Liver (tissue), 9 donors: Measurements from ENCODE around the gene LAMC1. TPM values are rescaled to one million over a fixed set of nuclear protein-coding genes. Genes with fewer than 3 reads are reported as not detected.

Experiments used
- DNase-seq: peaks from one replicate; pipeline ENCODE4 v3.0.0-alpha.2; 2017; ENCODE audit warnings: low spot score
- H3K27ac ChIP-seq, 2 donors: one replicate each; pipeline ENCODE4 v1.7.0; 2013; ENCODE audit warnings: inconsistent platforms in 2 of 2, low read length in 2 of 2, control low read depth in 1 of 2, low read depth in 1 of 2, mild to moderate bottlenecking in 1 of 2
- H3K27me3 ChIP-seq, 4 donors: one replicate each; pipeline versions ENCODE4 v1.6.1 to v1.7.0; 2013; ENCODE audit warnings: low read length in 3 of 4, inconsistent platforms in 1 of 4, mild to moderate bottlenecking in 1 of 4, moderate library complexity in 1 of 4; ENCODE audit not compliant: control insufficient read depth in 4 of 4, insufficient read depth in 4 of 4
- H3K36me3 ChIP-seq, 4 donors: one replicate each; pipeline versions ENCODE4 v1.6.1 to v1.7.0; 2013; ENCODE audit warnings: low read length in 3 of 4, mild to moderate bottlenecking in 3 of 4, low read depth in 1 of 4, moderate library complexity in 1 of 4; ENCODE audit not compliant: control insufficient read depth in 4 of 4, insufficient read depth in 3 of 4
- H3K4me1 ChIP-seq, 4 donors: one replicate each; pipeline versions ENCODE4 v1.6.1 to v1.7.0; 2013; ENCODE audit warnings: low read length in 3 of 4, mild to moderate bottlenecking in 3 of 4, moderate library complexity in 1 of 4; ENCODE audit not compliant: control insufficient read depth in 4 of 4, insufficient read depth in 4 of 4
- H3K4me3 ChIP-seq, 3 donors: one replicate each; pipeline versions ENCODE4 v1.6.1 to v1.7.0; 2013; ENCODE audit warnings: low read length in 3 of 3, control low read depth in 1 of 3, low read depth in 1 of 3, mild to moderate bottlenecking in 1 of 3
- H3K9ac ChIP-seq, 2 donors: one replicate each; pipeline ENCODE4 v1.7.0; 2013; ENCODE audit warnings: low read length in 2 of 2, mild to moderate bottlenecking in 2 of 2, moderate library complexity in 2 of 2, control low read depth in 1 of 2, low read depth in 1 of 2
- H3K9me3 ChIP-seq, 4 donors: one replicate each; pipeline versions ENCODE4 v1.6.1 to v1.7.0; 2013; ENCODE audit warnings: low read length in 3 of 4; ENCODE audit not compliant: control insufficient read depth in 4 of 4
- ATF3 ChIP-seq: IDR thresholded peaks from 2 replicates; pipeline ENCODE4 v1.6.1; 2016; ENCODE audit warnings: antibody characterized with exemption
- FOXA1 ChIP-seq: IDR thresholded peaks from 2 replicates; pipeline ENCODE4 v1.6.1; 2016; ENCODE audit warnings: antibody characterized with exemption
- FOXA2 ChIP-seq: IDR thresholded peaks from 2 replicates; pipeline ENCODE4 v1.6.1; 2016; ENCODE audit warnings: antibody characterized with exemption
- GABPA ChIP-seq, 2 donors: IDR thresholded peaks in 1 of 2; conservative IDR thresholded peaks in 1 of 2; 2 replicates each; pipeline ENCODE4 v1.6.1; 2016; ENCODE audit warnings: antibody characterized with exemption in 2 of 2, mild to moderate bottlenecking in 1 of 2, moderate library complexity in 1 of 2
- MAX ChIP-seq: IDR thresholded peaks from 2 replicates; pipeline ENCODE4 v1.6.1; 2016; ENCODE audit warnings: antibody characterized with exemption
- RAD21 ChIP-seq, 2 donors: IDR thresholded peaks; 2 replicates each; pipeline ENCODE4 v1.6.1; 2016; ENCODE audit warnings: antibody characterized with exemption in 2 of 2, mild to moderate bottlenecking in 2 of 2
- REST ChIP-seq: IDR thresholded peaks from 2 replicates; pipeline ENCODE4 v1.6.1; 2016; ENCODE audit warnings: antibody characterized with exemption, mild to moderate bottlenecking
- RXRA ChIP-seq, 2 donors: IDR thresholded peaks; 2 replicates each; pipeline ENCODE4 v1.6.1; 2017 to 2018; ENCODE audit warnings: antibody characterized with exemption in 2 of 2, mild to moderate bottlenecking in 1 of 2
- SP1 ChIP-seq: IDR thresholded peaks from 2 replicates; pipeline ENCODE4 v1.6.1; 2018; ENCODE audit warnings: antibody characterized with exemption, mild to moderate bottlenecking
- TAF1 ChIP-seq: conservative IDR thresholded peaks from 2 replicates; pipeline ENCODE4 v1.6.1; 2016; ENCODE audit warnings: antibody characterized with exemption, mild to moderate bottlenecking
- ZBTB33 ChIP-seq: IDR thresholded peaks from 2 replicates; pipeline ENCODE4 v1.6.1; 2016; ENCODE audit warnings: antibody characterized with exemption
- WGBS: extraction: QIAGEN DNeasy Blood & Tissue Kit; methylation state at CpG from one replicate; pipeline ENCODE4 v1.1.7; 2013; 5-methylcytosine and 5-hydroxymethylcytosine counted together
- polyA plus RNA-seq, 2 donors: library from polyadenylated mRNA; stranded (reverse) in 1 of 2; unstranded in 1 of 2; fragments of 200-250 nt in 1 of 2; fragments of >200 nt in 1 of 2; fragmentation: Nextera tagmentation in 1 of 2; extraction: Ambion mirVana in 1 of 2; gene quantifications; one replicate each; pipeline versions ENCODE4 v1.2.1 to v1.2.3, GENCODE V29; 2013 to 2015
- total RNA-seq, 2 donors: library from RNA; depleted of rRNA; stranded (reverse); fragments of >200 nt; gene quantifications; one replicate each; pipeline ENCODE4 v1.2.3, GENCODE V29; 2014
- donor health status: healthy.
- donor health status: healthy.
- donor health status: healthy.
- donor health status: healthy.
- donor health status: healthy.

LAMC1 gene
- total and polyA plus RNA-seq, 4 donors: 5.3 to 35.1 (median 19.7) TPM

GRCh38 chr1:183106166-183106565, 82.9 kb downstream of the LAMC1 start:
- WGBS: 87% methylated on average over 4 of the region's 4 CpGs
- TF ChIP-seq FOXA2: no peak
- no peak for TF ChIP-seq FOXA1
- TF ChIP-seq REST: no peak
- H3K27ac ChIP-seq: no peak overlapping the region

GRCh38 chr1:183106746-183107145, 83.5 kb downstream of the LAMC1 start:
- no peak for TF ChIP-seq RXRA (IDR thresholded peaks at IDR 0.05)
- no peak for TF ChIP-seq RAD21 (IDR thresholded peaks at IDR 0.05)
- no peaks in the 10 kb centered on the region for H3K9me3 ChIP-seq
- H3K36me3 ChIP-seq: peaks cover 0 to 3% (median 0%) of the 10 kb centered on the region in 4 donors
- no peak overlapping the region for H3K4me3 ChIP-seq
- DNase-seq: no peak
- 91% methylated on average over 2 of the region's 2 CpGs for WGBS
- H3K27me3 ChIP-seq: no peaks in the 10 kb centered on the region
- no peaks in the 10 kb centered on the region for H3K4me1 ChIP-seq
- H3K27ac ChIP-seq: no peak overlapping the region
- H3K9ac ChIP-seq: no peak overlapping the region

More at GRCh38 chr1:183106166-183106565, 82.9 kb downstream of the LAMC1 start:
- Histone ChIP-seq H3K9me3 (no peaks in the 10 kb centered on the region), H3K4me1 (no peaks in the 10 kb centered on the region), H3K27me3 (no peaks in the 10 kb centered on the region), H3K36me3 (peaks cover 0 to 3% (median 0%) of the 10 kb centered on the region in 4 donors), H3K4me3 (no peak overlapping the region), H3K9ac (no peak overlapping the region)
- no peak for DNase-seq

- Histone ChIP-seq H3K4me3 (no peak overlapping the region), H3K4me1 (no peaks in the 10 kb centered on the region), H3K36me3 (peaks cover 0 to 7% (median 1%) of the 10 kb centered on the region in 4 donors), H3K27ac (no peak overlapping the region), H3K27me3 (no peaks in the 10 kb centered on the region), H3K9ac (no peak overlapping the region), H3K9me3 (no peaks in the 10 kb centered on the region)
- 95% methylated on average over 8 of the region's 8 CpGs for WGBS
- no peak for DNase-seq
- TF ChIP-seq SP1 (no peak), MAX (no peak), ZBTB33 (no peak), RXRA (IDR thresholded peaks at IDR 0.05) (no peak), TAF1 (no peak), GABPA (IDR thresholded peaks at IDR 0.05 in 1 of 2, conservative IDR thresholded peaks at IDR 0.05 in 1 of 2) (no peak), ATF3 (no peak)
Observed at GRCh38 chr1:183110326-183110880, 87.2 kb downstream of the LAMC1 start.
